ENCODE data around the gene ANKRD16. TPM values are rescaled to one million over a fixed set of nuclear protein-coding genes. Genes with fewer than 3 reads are reported as not detected.

Gene ANKRD16
- total and polyA plus RNA-seq, 7 donors = 1.6 to 11.4 (median 8.6) TPM

DNA sequence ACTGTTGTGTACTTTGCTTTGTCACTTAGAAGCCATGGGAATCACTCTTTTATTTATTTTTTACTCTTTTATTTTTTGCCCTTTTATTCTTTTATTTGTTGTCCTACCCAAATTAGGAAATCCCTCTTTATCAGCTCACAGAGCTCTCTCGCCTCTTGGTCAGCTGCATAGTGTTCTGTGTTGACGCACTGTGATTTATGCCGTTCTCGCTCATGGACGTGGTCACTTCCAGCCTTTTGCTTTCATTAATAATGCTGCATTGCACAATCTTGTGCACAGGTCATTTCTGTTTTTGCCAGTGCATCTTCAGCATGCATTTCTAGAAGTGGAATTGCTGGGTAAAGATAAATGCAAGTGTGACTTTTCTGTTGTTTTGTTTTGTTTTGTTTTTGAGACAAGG, 42.7 kb upstream of the ANKRD16 start:
- no peaks in the 10 kb centered on the region for H3K27me3 ChIP-seq
- DNase-seq = peak; percentile 87
- no peak overlapping the region for H3K4me3 ChIP-seq
- H3K9me3 ChIP-seq = no peaks in the 10 kb centered on the region
- H3K36me3 ChIP-seq = peaks cover 16 to 94% (median 34%) of the 10 kb centered on the region in 4 donors
- TF ChIP-seq, protein P1, sequence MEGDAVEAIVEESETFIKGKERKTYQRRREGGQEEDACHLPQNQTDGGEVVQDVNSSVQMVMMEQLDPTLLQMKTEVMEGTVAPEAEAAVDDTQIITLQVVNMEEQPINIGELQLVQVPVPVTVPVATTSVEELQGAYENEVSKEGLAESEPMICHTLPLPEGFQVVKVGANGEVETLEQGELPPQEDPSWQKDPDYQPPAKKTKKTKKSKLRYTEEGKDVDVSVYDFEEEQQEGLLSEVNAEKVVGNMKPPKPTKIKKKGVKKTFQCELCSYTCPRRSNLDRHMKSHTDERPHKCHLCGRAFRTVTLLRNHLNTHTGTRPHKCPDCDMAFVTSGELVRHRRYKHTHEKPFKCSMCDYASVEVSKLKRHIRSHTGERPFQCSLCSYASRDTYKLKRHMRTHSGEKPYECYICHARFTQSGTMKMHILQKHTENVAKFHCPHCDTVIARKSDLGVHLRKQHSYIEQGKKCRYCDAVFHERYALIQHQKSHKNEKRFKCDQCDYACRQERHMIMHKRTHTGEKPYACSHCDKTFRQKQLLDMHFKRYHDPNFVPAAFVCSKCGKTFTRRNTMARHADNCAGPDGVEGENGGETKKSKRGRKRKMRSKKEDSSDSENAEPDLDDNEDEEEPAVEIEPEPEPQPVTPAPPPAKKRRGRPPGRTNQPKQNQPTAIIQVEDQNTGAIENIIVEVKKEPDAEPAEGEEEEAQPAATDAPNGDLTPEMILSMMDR (IDR thresholded peaks at IDR 0.05) = no peak
- TF ChIP-seq POLR2AphosphoS5 (IDR thresholded peaks at IDR 0.05) (peak; percentile 51 to 76 (median 65)), POLR2A (IDR thresholded peaks at IDR 0.05) (no peak)
- 94% methylated on average over 5 of the region's 5 CpGs for WGBS, 2 donors
- intact Hi-C loops (cut with DNase I) = no loop called here
- peak overlapping the region in 3 of 4 donors; percentile 18 to 37 (median 31) for H3K27ac ChIP-seq
- no peaks in the 10 kb centered on the region for H3K4me1 ChIP-seq

GRCh38 chr10:5930272-5930671, 40.6 kb upstream of the ANKRD16 start:
- H3K4me1 ChIP-seq = no peaks in the 10 kb centered on the region
- peaks cover 17 to 94% (median 36%) of the 10 kb centered on the region in 4 donors for H3K36me3 ChIP-seq
- intact Hi-C loops (cut with DNase I) = no loop called here
- WGBS, 2 donors = 92 to 96% methylated on average over 11 of the region's 11 CpGs
- no peak overlapping the region for H3K4me3 ChIP-seq
- H3K27ac ChIP-seq = no peak overlapping the region
- TF ChIP-seq POLR2A (IDR thresholded peaks at IDR 0.05) (no peak), POLR2AphosphoS5 (IDR thresholded peaks at IDR 0.05) (no peak), EP300 (IDR thresholded peaks at IDR 0.05) (no peak)
- TF ChIP-seq, protein P1 (IDR thresholded peaks at IDR 0.05) = no peak
- no peaks in the 10 kb centered on the region for H3K9me3 ChIP-seq
- H3K27me3 ChIP-seq = no peaks in the 10 kb centered on the region
- no peak for DNase-seq

DNA sequence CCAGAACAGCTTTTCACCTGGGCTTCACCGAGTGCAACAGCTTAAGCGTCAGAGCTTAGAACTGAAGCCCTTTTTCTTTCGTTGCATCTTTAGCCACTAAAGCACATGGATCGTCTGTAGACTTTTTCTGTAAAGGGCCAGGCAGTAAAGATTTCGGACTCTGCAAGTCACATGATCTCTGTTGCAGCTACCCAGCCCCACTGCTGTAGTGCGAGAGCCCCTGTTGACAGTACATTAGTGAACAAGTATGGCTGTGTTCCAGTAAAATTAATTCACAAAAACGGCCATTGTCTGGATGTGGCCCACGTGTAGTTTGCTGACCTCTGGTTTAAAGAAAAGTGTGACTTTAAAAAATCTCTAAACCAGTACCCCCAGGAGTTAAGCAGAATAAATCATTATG, 39.7 kb upstream of the ANKRD16 start:
- WGBS, 2 donors = 89 to 91% methylated on average over 8 of the region's 8 CpGs
- no peak for DNase-seq
- TF ChIP-seq, protein P1 (IDR thresholded peaks at IDR 0.05) = no peak
- no peak for TF ChIP-seq EP300 (IDR thresholded peaks at IDR 0.05)
- TF ChIP-seq POLR2AphosphoS5 (IDR thresholded peaks at IDR 0.05) = no peak
- TF ChIP-seq POLR2A (IDR thresholded peaks at IDR 0.05) = no peak
- intact Hi-C loops (cut with DNase I) = no loop called here
- peaks cover 25 to 94% (median 43%) of the 10 kb centered on the region in 4 donors for H3K36me3 ChIP-seq
- no peaks in the 10 kb centered on the region for H3K27me3 ChIP-seq
- H3K9me3 ChIP-seq = no peaks in the 10 kb centered on the region
- H3K27ac ChIP-seq = no peak overlapping the region
- no peaks in the 10 kb centered on the region for H3K4me1 ChIP-seq
- no peak overlapping the region for H3K4me3 ChIP-seq

DNA sequence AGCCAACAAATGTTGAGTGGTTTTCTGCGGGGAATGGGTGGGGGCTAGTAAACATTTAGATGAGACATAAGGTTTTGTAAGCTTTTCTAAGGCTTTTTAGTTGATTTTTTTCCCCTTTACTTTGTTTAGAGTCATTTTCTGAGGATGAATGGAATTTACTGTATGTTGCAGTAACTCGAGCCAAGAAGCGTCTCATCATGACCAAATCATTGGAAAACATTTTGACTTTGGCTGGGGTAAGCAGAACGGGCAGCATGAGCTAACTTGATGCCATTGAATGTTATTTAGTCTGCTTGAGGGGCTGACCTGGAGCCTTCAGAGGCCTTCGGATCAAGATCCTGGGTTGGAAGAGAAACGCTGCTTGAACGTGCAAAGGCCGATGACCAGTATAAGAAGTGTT, 37.6 kb upstream of the ANKRD16 start:
- WGBS, 2 donors = 83 to 88% methylated on average over 8 of the region's 8 CpGs
- Histone ChIP-seq H3K27ac (no peak overlapping the region), H3K27me3 (no peaks in the 10 kb centered on the region), H3K36me3 (peaks cover 33 to 100% (median 58%) of the 10 kb centered on the region in 4 donors), H3K4me3 (no peak overlapping the region), H3K4me1 (no peaks in the 10 kb centered on the region), H3K9me3 (no peaks in the 10 kb centered on the region)
- intact Hi-C loops (cut with DNase I) = no loop called here
- TF ChIP-seq EP300 (IDR thresholded peaks at IDR 0.05) (no peak), POLR2AphosphoS5 (IDR thresholded peaks at IDR 0.05) (no peak), POLR2A (IDR thresholded peaks at IDR 0.05) (no peak)
- TF ChIP-seq, protein P1 (IDR thresholded peaks at IDR 0.05) = no peak
- DNase-seq = no peak

DNA sequence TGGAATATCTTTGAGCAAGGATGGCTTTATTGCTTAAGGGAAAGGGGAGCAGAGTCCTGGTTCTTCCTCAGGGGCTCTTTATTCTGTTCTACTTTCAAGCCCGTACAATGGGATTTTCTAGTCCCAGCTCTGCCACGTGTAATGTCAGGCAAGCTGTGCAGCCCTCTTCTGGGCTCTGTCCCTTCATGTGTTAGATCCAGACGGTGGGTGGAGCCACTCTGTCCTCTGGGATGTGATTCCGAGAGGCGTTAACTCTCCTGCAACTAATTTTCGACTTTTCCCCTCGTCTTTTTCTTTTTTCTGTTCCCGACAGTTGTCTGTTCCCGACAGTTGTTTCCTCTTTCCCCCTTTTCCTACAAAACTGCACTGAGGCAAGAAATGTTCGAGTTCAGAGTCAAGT, 35.2 kb upstream of the ANKRD16 start:
- Histone ChIP-seq H3K4me3 (no peak overlapping the region), H3K27me3 (no peaks in the 10 kb centered on the region), H3K36me3 (peaks cover 34 to 100% (median 71%) of the 10 kb centered on the region in 4 donors), H3K27ac (no peak overlapping the region), H3K4me1 (no peaks in the 10 kb centered on the region), H3K9me3 (no peaks in the 10 kb centered on the region)
- DNase-seq = no peak
- 94% methylated on average over 10 of the region's 10 CpGs for WGBS, 2 donors
- intact Hi-C loops (cut with DNase I) = no loop called here
- TF ChIP-seq, protein P1 (IDR thresholded peaks at IDR 0.05) = no peak
- no peak for TF ChIP-seq EP300 (IDR thresholded peaks at IDR 0.05)
- no peak for TF ChIP-seq POLR2AphosphoS5 (IDR thresholded peaks at IDR 0.05)
- no peak for TF ChIP-seq POLR2A (IDR thresholded peaks at IDR 0.05)
